ENCODE results near the gene OR6J1.

DNA sequence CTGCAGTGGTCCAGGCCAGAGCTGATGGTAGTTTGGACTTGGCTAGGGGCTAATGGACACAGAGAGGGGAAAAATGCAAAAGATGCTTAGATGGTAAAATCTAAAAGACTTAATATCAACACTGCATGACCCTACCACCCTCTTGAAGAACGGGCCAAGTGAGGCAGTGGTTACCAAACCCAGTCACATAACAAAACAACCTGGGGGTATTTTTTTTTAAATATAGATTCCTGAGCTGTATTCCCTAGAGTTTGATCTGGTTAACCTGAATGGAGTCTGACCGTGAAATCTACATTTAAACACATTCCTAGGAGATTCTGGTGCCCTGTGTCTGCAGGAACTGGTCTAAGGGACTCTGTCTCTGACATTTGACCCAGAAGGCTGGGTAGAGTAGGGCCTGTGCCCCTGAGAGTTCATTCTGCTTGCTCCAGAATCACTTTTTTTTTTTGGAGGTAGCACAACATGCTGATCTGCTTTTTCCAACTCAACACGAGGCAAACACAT lies 30.4 kb downstream of the OR6J1 start:
- TF ChIP-seq, protein P1, sequence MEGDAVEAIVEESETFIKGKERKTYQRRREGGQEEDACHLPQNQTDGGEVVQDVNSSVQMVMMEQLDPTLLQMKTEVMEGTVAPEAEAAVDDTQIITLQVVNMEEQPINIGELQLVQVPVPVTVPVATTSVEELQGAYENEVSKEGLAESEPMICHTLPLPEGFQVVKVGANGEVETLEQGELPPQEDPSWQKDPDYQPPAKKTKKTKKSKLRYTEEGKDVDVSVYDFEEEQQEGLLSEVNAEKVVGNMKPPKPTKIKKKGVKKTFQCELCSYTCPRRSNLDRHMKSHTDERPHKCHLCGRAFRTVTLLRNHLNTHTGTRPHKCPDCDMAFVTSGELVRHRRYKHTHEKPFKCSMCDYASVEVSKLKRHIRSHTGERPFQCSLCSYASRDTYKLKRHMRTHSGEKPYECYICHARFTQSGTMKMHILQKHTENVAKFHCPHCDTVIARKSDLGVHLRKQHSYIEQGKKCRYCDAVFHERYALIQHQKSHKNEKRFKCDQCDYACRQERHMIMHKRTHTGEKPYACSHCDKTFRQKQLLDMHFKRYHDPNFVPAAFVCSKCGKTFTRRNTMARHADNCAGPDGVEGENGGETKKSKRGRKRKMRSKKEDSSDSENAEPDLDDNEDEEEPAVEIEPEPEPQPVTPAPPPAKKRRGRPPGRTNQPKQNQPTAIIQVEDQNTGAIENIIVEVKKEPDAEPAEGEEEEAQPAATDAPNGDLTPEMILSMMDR (IDR thresholded peaks at IDR 0.05; ENCODE audit: low read depth, low read length, poor library complexity, severe bottlenecking), result no peak
- no peak for TF ChIP-seq EZH2phosphoT487 (IDR thresholded peaks at IDR 0.05; ENCODE audit: borderline replicate concordance, low read length)

Data from DOHH2 (cell line).